Activated T-cell treated with anti-CD3 and anti-CD28 coated beads for 48 hours (primary cell): ENCODE measurements around the gene ASTL.

Experiments
- DNase-seq: peaks from one replicate; pipeline ENCODE4 v3.0.0-alpha.2; 2020; ENCODE audit warnings: low read depth

Gene ASTL

GRCh38 chr2:96130483-96130882 is 7.8 kb downstream of the ASTL start:
- DNase-seq: no peak

- DNase-seq: no peak
These were observed 8.7 kb downstream of the ASTL start for GRCh38 chr2:96129528-96130120.

- DNase-seq: no peak
These were observed 9.8 kb downstream of the ASTL start for GRCh38 chr2:96128456-96128855.

- DNase-seq: no peak
These were observed 13.7 kb downstream of the ASTL start for GRCh38 chr2:96124406-96125265.

GRCh38 chr2:96123936-96124335 is 14.4 kb downstream of the ASTL start:
- no peak for DNase-seq

GRCh38 chr2:96123290-96123689 is 15.0 kb downstream of the ASTL start:
- DNase-seq: no peak

GRCh38 chr2:96122391-96122790 is 15.9 kb downstream of the ASTL start:
- no peak for DNase-seq

- DNase-seq: no peak
These were observed 16.9 kb downstream of the ASTL start for GRCh38 chr2:96121414-96121813.

- DNase-seq: no peak
These were observed 17.3 kb downstream of the ASTL start for GRCh38 chr2:96120991-96121390.

GRCh38 chr2:96120091-96120720 is 18.1 kb downstream of the ASTL start:
- DNase-seq: no peak

GRCh38 chr2:96119389-96119751 is 18.9 kb downstream of the ASTL start:
- no peak for DNase-seq

GRCh38 chr2:96118698-96119388 is 19.5 kb downstream of the ASTL start:
- no peak for DNase-seq

- no peak for DNase-seq
These were observed 20.4 kb downstream of the ASTL start for GRCh38 chr2:96117701-96118588.

GRCh38 chr2:96116879-96117533 is 21.3 kb downstream of the ASTL start:
- peak; percentile 67 for DNase-seq

GRCh38 chr2:96116424-96116878 is 21.9 kb downstream of the ASTL start, which contains the start of gene ADRA2B:
TSS of gene ADRA2B (minus strand) at chr2:96116571. CDS start at chr2:96116149, 422 bp downstream.
- DNase-seq: peak; percentile 65

- no peak for DNase-seq
These were observed 22.5 kb downstream of the ASTL start for GRCh38 chr2:96115631-96116423.

- no peak for DNase-seq
These were observed 23.3 kb downstream of the ASTL start for GRCh38 chr2:96114903-96115581.

- DNase-seq: no peak
These were observed 23.8 kb downstream of the ASTL start for GRCh38 chr2:96114546-96114902.

- no peak for DNase-seq
These were observed 24.4 kb downstream of the ASTL start for GRCh38 chr2:96113951-96114350.

- peak; percentile 24 for DNase-seq
These were observed 25.0 kb downstream of the ASTL start for GRCh38 chr2:96113367-96113677.
